SU-DHL-6 (cell line): Measurements from ENCODE around the gene FXYD7.
A peak's percentile ranks its signal among the peaks of the same experiment; 100 is the strongest.

Experiments
- H2AFZ ChIP-seq: fragments of 200-600 bp; sonication (generic); 2 replicates; pipeline ENCODE4 v1.6.1; 2014; ENCODE audit warnings: low read depth, mild to moderate bottlenecking, moderate library complexity, mixed read lengths, antibody characterized with exemption, low read length; ENCODE audit not compliant: severe bottlenecking
- H3F3A ChIP-seq: fragments of 200-600 bp; shearing (Covaris generic); 2 replicates; pipeline ENCODE4 v1.6.0; 2016; ENCODE audit warnings: antibody characterized with exemption, mild to moderate bottlenecking; ENCODE audit not compliant: insufficient read depth
- H3K27ac ChIP-seq: fragments of 200-600 bp; sonication (generic); 2 replicates; pipeline ENCODE4 v1.5.1; 2016; ENCODE audit warnings: low read depth, mild to moderate bottlenecking, low read length, moderate library complexity, mixed read lengths
- H3K27me3 ChIP-seq: fragments of 200-600 bp; sonication (generic), shearing (Covaris generic); 2 replicates; pipeline ENCODE4 v1.6.0; 2014; ENCODE audit warnings: mild to moderate bottlenecking, low read length
- H3K36me3 ChIP-seq: fragments of 200-600 bp; sonication (generic); 2 replicates; pipeline ENCODE4 v1.6.1; 2014; ENCODE audit warnings: mild to moderate bottlenecking, low read length, mixed read lengths
- H3K4me2 ChIP-seq: fragments of 300-600, 200-600 bp; shearing (Covaris generic), sonication (generic); 2 replicates; pipeline ENCODE4 v1.6.0; 2014; ENCODE audit warnings: low read length, low read depth, mild to moderate bottlenecking; ENCODE audit not compliant: poor library complexity, severe bottlenecking
- H3K4me3 ChIP-seq: fragments of 200-600 bp; sonication (generic); 2 replicates; pipeline ENCODE4 v1.5.1; 2014; ENCODE audit warnings: antibody characterized with exemption, low read length, mild to moderate bottlenecking, mixed read lengths; ENCODE audit not compliant: insufficient read depth, poor library complexity, severe bottlenecking
- H3K79me2 ChIP-seq: fragments of 200-600 bp; sonication (generic); 2 replicates; pipeline ENCODE4 v1.6.1; 2014; ENCODE audit warnings: mild to moderate bottlenecking, low read length, moderate library complexity; ENCODE audit not compliant: insufficient read depth
- H3K9ac ChIP-seq: fragments of 200-600 bp; sonication (generic); 2 replicates; pipeline ENCODE4 v1.7.0; 2014; ENCODE audit warnings: mild to moderate bottlenecking, low read length
- H3K9me2 ChIP-seq: fragments of 200-600 bp; sonication (generic); replicated peaks from 2 replicates; pipeline ENCODE4 v1.6.1; 2014; ENCODE audit warnings: low read length; ENCODE audit not compliant: insufficient read depth
- H3K9me3 ChIP-seq: fragments of 200-600 bp; sonication (generic); 2 replicates; pipeline ENCODE4 v1.6.1; 2014; ENCODE audit warnings: low read length, mixed read lengths; ENCODE audit not compliant: insufficient read depth
- H4K20me1 ChIP-seq: fragments of 200-600 bp; sonication (generic); 2 replicates; pipeline ENCODE4 v1.6.1; 2014; ENCODE audit warnings: low read depth, mild to moderate bottlenecking, antibody characterized with exemption, low read length, moderate library complexity, mixed read lengths
- CTCF ChIP-seq: fragments of 200-600 bp; sonication (generic); IDR thresholded peaks from one replicate; pipeline ENCODE4 v1.5.1; 2017; ENCODE audit warnings: antibody characterized with exemption, mild to moderate bottlenecking, low read length, moderate library complexity; ENCODE audit not compliant: insufficient read depth, poor library complexity, severe bottlenecking
- EZH2phosphoT487 ChIP-seq: fragments of 200-600 bp; sonication (generic), shearing (Covaris generic); conservative IDR thresholded peaks from 2 replicates; pipeline ENCODE4 v1.6.1; 2018; ENCODE audit warnings: mild to moderate bottlenecking, antibody characterized with exemption, low read length, moderate library complexity, mixed read lengths

Gene FXYD7

GRCh38 chr19:35154525-35155406 lies 11.7 kb downstream of the FXYD7 start, which contains the start of gene FXYD5:
TSS of gene FXYD5 (plus strand) at chr19:35154735. CDS start at chr19:35155551, 816 bp downstream.
- H3K27ac ChIP-seq, result peak within 1 kb of the TSS; percentile 69
- peak within 1 kb of the TSS; percentile 82 for H2AFZ ChIP-seq
- no peaks in the 10 kb centered on the region for H3K9me2 ChIP-seq
- no peaks in the 10 kb centered on the region for H4K20me1 ChIP-seq
- no peaks in the 10 kb centered on the region for H3K9me3 ChIP-seq
- H3K4me3 ChIP-seq, result peak within 1 kb of the TSS; percentile 93
- H3K9ac ChIP-seq, result peak within 1 kb of the TSS; percentile 93
- H3F3A ChIP-seq, result no peaks in the 10 kb centered on the region
- TF ChIP-seq CTCF (no peak), EZH2phosphoT487 (no peak)
- H3K27me3 ChIP-seq, result no peaks in the 10 kb centered on the region
- H3K4me2 ChIP-seq, result peak within 1 kb of the TSS; percentile 64
- peaks cover 30% of the 10 kb centered on the region for H3K79me2 ChIP-seq
- peaks cover 13% of the 10 kb centered on the region; the same call in 1 of the 2 replicates for H3K36me3 ChIP-seq

GRCh38 chr19:35155441-35155840 lies 12.4 kb downstream of the FXYD7 start:
- peak overlapping the region; percentile 93 for H3K4me3 ChIP-seq
- peak overlapping the region; percentile 69 for H3K27ac ChIP-seq
- no peaks in the 10 kb centered on the region for H4K20me1 ChIP-seq

GRCh38 chr19:35155981-35156672 lies 13.1 kb downstream of the FXYD7 start:
- TF ChIP-seq CTCF, result no peak
- no peak for TF ChIP-seq EZH2phosphoT487
- peak overlapping the region; percentile 93 for H3K9ac ChIP-seq
- peak overlapping the region; percentile 93 for H3K4me3 ChIP-seq
- no peaks in the 10 kb centered on the region for H3K27me3 ChIP-seq
- H3K36me3 ChIP-seq, result peaks cover 20% of the 10 kb centered on the region
- no peaks in the 10 kb centered on the region for H3K9me3 ChIP-seq
- H3K79me2 ChIP-seq, result peaks cover 30% of the 10 kb centered on the region
- H3K9me2 ChIP-seq, result no peaks in the 10 kb centered on the region
- H3K4me2 ChIP-seq, result peak overlapping the region; percentile 64
- no peaks in the 10 kb centered on the region for H4K20me1 ChIP-seq
- peak overlapping the region; percentile 69; the same call in 1 of the 2 replicates for H3K27ac ChIP-seq
- H3F3A ChIP-seq, result no peaks in the 10 kb centered on the region
- no peak overlapping the region for H2AFZ ChIP-seq

More at GRCh38 chr19:35155441-35155840, 12.4 kb downstream of the FXYD7 start:
- Histone ChIP-seq H3F3A (no peaks in the 10 kb centered on the region), H3K79me2 (peaks cover 30% of the 10 kb centered on the region), H3K9me3 (no peaks in the 10 kb centered on the region), H3K9ac (peak overlapping the region; percentile 93), H3K27me3 (no peaks in the 10 kb centered on the region), H3K36me3 (peaks cover 13% of the 10 kb centered on the region), H3K9me2 (no peaks in the 10 kb centered on the region), H2AFZ (peak overlapping the region; percentile 82), H3K4me2 (peak overlapping the region; percentile 64)
- TF ChIP-seq CTCF (no peak), EZH2phosphoT487 (no peak)
